HUES64 (cell line): ENCODE data around the gene DPP6.
A peak's percentile ranks its signal among the peaks of the same experiment; 100 is the strongest.

Experiments
- H3K27ac ChIP-seq: 2 replicates; pipeline ENCODE4 v1.7.0; 2013; ENCODE audit warnings: low read depth, low read length, inconsistent platforms
- H3K27me3 ChIP-seq: 2 replicates; pipeline ENCODE4 v1.6.1; 2013; ENCODE audit warnings: mild to moderate bottlenecking, low read length; ENCODE audit not compliant: insufficient read depth
- H3K36me3 ChIP-seq: 2 replicates; pipeline ENCODE4 v1.6.1; 2013; ENCODE audit warnings: mild to moderate bottlenecking, low read length; ENCODE audit not compliant: insufficient read depth
- H3K4me1 ChIP-seq: 2 replicates; pipeline ENCODE4 v1.6.1; 2013; ENCODE audit warnings: mild to moderate bottlenecking, low read length, moderate library complexity; ENCODE audit not compliant: insufficient read depth
- H3K4me3 ChIP-seq: 2 replicates; pipeline ENCODE4 v1.5.1; 2013; ENCODE audit warnings: mild to moderate bottlenecking, low read length, moderate library complexity
- H3K9ac ChIP-seq: 2 replicates; pipeline ENCODE4 v1.6.1; 2013; ENCODE audit warnings: mild to moderate bottlenecking, low read depth, low read length
- H3K9me3 ChIP-seq: 2 replicates; pipeline ENCODE4 v1.6.1; 2013; ENCODE audit warnings: low read depth, low read length; ENCODE audit not compliant: insufficient read depth
- WGBS: fragments of 150-250, 120-280 bp; methylation state at CpG from one replicate; pipeline ENCODE4 v1.1.7; 2013; ENCODE audit warnings: missing lambda C conversion rate; 5-methylcytosine and 5-hydroxymethylcytosine counted together

DPP6 gene

DNA sequence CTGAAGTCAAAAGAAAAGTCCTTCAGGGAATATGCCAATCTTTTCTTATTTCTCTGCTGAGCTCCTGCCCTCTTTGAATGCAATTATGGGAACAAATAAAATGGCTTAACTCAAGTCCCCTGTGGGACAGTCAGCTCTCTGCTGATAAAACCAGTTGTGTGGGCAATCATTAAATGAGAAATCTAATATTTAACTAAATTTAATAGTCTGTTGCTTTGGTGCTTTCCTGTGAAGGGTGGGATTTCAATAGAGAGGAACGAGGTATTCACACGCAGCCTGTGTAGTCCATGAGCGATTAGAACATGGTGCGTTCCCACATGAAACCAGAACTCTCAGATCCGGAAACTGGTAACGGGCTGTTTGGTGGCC lies 812.3 kb downstream of the DPP6 start:
- no peak overlapping the region for H3K4me3 ChIP-seq
- peaks cover 9% of the 10 kb centered on the region for H3K4me1 ChIP-seq
- H3K9me3 ChIP-seq = no peaks in the 10 kb centered on the region
- no peak overlapping the region for H3K9ac ChIP-seq
- WGBS = 96% methylated on average over 6 of the region's 6 CpGs
- no peaks in the 10 kb centered on the region for H3K36me3 ChIP-seq
- H3K27ac ChIP-seq = no peak overlapping the region
- H3K27me3 ChIP-seq = peaks cover 3% of the 10 kb centered on the region; the same call in 1 of the 2 replicates

DNA sequence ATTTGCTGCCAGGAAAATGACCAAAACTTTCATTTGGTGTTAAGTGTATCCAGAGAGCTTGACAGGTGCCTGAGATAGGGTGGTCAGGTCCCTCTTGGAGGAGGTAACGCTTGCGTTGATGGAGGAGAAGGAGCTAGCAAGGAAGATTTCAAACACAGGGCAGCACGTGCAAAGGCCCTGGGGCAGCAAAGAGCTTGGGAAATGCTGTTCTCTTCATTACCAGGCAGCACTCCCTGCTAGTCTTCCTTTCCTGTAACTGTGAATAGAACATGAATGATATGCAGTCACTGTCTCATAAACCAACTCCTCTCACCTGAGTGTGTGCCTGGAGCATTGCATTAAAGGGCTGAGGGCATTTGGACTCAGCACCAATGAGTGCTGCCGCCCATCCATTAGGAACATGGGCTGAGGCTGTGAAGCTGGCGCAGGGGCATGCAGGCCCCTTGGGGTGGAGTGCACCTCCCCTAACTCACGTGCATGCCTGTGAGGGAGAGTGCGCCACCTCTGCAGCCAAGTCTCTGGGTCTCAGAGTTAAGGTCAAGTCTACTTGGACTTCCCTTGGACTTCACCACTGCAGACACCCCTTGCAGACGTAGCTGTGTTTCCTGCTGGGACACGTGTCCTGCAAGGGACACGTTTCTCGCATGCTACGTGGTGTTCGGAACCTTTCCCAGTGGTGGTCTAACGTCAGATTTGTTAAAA lies 813.9 kb downstream of the DPP6 start:
- Histone ChIP-seq H3K9ac (no peak overlapping the region), H3K4me3 (no peak overlapping the region), H3K4me1 (peaks cover 9% of the 10 kb centered on the region), H3K36me3 (no peaks in the 10 kb centered on the region), H3K27ac (no peak overlapping the region), H3K9me3 (no peaks in the 10 kb centered on the region), H3K27me3 (peaks cover 3% of the 10 kb centered on the region; the same call in 1 of the 2 replicates)
- WGBS = 96% methylated on average over 14 of the region's 14 CpGs

DNA sequence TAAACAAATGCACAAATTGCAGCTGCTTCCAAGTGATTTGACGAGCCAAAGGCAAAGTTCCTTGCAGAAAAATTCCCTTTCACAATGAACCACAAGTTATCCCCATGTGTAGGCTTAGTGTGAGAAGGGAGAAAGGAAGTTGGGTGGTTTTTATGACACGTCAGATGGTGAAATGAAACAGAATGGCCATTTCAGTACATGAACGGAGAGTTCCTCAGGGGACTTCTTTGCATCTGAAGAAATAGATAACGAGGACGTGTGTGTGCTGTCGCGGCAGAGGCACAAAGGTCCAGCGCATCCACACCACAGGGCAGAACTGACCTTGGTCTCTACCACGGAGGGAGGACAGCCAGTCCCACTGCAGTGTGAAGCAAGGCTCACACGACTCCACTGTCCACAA lies 814.9 kb downstream of the DPP6 start:
- H3K27ac ChIP-seq = no peak overlapping the region
- WGBS = 91% methylated on average over 10 of the region's 10 CpGs
- H3K9me3 ChIP-seq = no peaks in the 10 kb centered on the region
- H3K4me3 ChIP-seq = no peak overlapping the region
- peaks cover 3% of the 10 kb centered on the region; the same call in 1 of the 2 replicates for H3K27me3 ChIP-seq
- peaks cover 12% of the 10 kb centered on the region for H3K4me1 ChIP-seq
- no peaks in the 10 kb centered on the region for H3K36me3 ChIP-seq
- no peak overlapping the region for H3K9ac ChIP-seq

DNA sequence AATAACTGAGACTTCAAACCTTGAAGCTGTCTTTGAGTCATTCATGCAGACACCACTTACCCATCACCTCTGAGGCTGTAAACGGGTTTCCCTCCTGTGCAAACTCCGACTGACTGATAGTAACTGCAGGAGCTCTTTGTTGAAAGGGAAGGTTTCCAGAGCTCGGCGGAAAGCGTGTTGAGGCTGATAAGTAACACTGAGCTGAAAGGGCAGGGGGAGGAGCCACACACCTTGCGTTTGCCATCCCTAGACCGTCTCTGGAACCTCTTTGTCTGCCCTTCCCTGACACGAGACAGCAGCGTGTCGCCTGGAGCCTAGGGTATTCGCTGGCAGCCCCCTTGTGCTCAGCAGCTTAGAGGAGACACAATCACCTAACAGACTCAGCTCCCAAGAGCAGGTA lies 816.7 kb downstream of the DPP6 start:
- Histone ChIP-seq H3K27me3 (peaks cover 3% of the 10 kb centered on the region; the same call in 1 of the 2 replicates), H3K9ac (0 out of 2 replicates have a peak overlapping the region, but pooled peaks have one; percentile 35), H3K36me3 (no peaks in the 10 kb centered on the region), H3K4me1 (peaks cover 13% of the 10 kb centered on the region), H3K27ac (no peak overlapping the region), H3K4me3 (no peak overlapping the region), H3K9me3 (no peaks in the 10 kb centered on the region)
- 34% methylated on average over 11 of the region's 11 CpGs for WGBS

DNA sequence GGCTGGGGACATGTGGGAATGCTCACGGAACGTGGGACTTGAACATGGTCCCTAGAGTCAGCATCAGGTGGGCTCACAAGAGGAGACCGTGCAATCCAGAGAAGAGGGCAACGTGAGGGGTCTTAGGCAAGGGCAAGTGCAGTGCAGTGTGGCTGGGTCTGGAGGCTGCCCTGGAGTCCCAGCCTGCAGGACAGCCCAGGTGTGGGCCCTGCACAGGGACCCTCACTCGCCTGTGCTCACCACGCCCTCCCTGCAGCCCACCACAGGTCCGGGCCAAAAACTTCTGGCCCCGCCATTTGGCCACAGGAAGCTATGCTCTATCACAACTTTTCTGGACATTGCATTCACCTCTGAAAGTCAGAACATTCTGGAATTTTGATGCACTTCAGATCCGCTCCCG lies 817.2 kb downstream of the DPP6 start:
- H3K36me3 ChIP-seq = no peaks in the 10 kb centered on the region
- no peak overlapping the region for H3K4me3 ChIP-seq
- peaks cover 17% of the 10 kb centered on the region for H3K4me1 ChIP-seq
- H3K27ac ChIP-seq = no peak overlapping the region
- WGBS = 90% methylated on average over 9 of the region's 10 CpGs
- H3K9me3 ChIP-seq = no peaks in the 10 kb centered on the region
- 0 out of 2 replicates have a peak overlapping the region, but pooled peaks have one; percentile 35 for H3K9ac ChIP-seq
- H3K27me3 ChIP-seq = peaks cover 3% of the 10 kb centered on the region; the same call in 1 of the 2 replicates

DNA sequence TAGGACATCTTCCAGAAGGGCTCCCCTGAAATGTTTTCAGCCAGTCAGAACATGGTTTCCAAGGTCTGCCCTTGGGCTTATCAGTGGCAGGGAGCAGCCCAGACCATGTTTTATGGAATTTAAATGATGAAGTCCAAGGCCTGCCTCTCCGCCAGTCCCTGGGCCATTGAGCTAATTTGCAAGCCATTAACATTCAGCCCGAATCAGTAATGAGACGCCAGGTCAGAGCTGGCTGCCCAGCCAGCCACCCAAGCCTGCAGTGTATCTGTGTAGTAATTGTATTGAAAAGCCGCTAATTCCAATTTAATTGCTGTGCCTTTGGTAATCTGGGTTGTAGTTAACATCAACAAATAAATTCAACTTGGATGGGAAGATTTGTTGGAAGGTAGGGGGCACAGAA lies 819.3 kb downstream of the DPP6 start:
- no peak overlapping the region for H3K9ac ChIP-seq
- peaks cover 17% of the 10 kb centered on the region for H3K4me1 ChIP-seq
- WGBS = 57% methylated on average over 4 of the region's 4 CpGs
- peaks cover 3% of the 10 kb centered on the region; the same call in 1 of the 2 replicates for H3K27me3 ChIP-seq
- no peaks in the 10 kb centered on the region for H3K9me3 ChIP-seq
- no peaks in the 10 kb centered on the region for H3K36me3 ChIP-seq
- no peak overlapping the region for H3K4me3 ChIP-seq
- H3K27ac ChIP-seq = no peak overlapping the region

DNA sequence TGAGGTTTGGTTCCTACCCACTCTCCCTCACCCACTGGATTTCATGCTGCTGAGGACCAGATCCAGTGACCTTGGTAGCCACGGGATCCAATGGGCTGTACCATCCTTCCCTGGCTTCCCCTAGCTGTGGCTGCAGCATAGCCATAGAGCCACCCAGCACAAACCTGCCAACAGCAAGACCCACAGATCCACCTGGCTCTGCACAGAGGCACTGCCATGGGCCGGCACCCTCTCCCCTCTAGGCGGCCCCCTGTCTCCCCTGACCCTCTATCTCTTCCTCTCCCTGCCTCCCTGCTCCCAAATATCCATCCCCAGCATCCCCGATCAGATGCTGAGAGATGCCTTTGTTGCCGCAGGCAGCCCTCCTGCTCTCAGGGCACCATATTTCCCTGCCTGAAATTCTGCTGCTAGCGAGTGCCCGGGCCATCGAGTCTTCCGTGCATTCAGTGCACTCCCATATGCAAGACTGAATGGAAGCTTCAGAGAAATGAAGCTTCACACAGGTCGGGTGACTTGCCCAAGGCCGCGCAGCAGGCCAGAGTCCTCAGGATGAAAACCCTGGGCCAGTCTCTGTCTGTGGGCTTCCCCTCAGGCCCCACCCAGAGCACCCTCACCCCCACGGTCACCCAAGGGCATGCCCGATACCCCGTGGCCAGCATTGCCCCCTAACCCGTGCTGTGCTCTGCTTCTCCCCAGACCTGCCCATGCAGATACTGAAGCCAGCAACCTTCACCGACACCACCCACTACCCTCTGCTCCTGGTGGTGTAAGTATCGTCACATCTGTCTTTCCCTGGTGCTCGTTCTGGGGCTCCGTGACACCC lies 819.9 kb downstream of the DPP6 start:
- Histone ChIP-seq H3K27ac (no peak overlapping the region), H3K4me1 (peaks cover 17% of the 10 kb centered on the region), H3K9me3 (no peaks in the 10 kb centered on the region), H3K9ac (no peak overlapping the region), H3K36me3 (no peaks in the 10 kb centered on the region), H3K4me3 (no peak overlapping the region), H3K27me3 (peaks cover 3% of the 10 kb centered on the region; the same call in 1 of the 2 replicates)
- WGBS = 92% methylated on average over 20 of the region's 20 CpGs

DNA sequence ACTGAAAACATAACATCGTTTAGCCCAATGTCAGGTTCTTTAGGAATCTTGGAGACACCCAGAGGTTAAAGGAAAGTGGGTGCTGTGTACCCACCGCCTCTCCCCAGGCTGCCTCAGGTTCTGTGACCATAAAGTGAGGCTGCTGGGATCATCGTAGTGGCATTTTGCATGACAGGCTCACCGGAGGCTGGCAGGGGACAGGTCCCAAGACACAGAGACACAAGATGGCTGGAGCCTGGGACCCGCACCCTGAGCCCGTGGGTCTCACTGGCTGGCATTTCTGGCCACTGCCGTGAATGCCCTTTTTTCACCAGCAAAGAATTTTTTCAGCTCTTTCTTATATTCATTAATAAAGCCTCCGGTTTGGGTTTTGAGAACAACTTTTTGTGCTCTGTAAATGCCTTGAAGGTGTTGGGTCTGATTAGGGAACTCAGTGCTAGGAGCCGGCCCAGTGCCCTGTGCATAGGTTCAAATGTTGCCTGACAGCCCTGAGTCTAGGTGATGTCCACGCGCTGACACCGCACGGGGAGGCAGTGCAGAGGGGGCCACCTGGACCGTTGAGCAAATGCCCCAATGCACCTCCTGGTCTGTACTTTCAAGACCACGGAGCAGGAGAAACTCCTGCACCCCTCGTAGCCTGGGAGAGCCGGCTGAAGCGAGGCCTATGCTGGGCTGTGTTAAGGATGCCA lies 820.8 kb downstream of the DPP6 start:
- Histone ChIP-seq H3K27me3 (peaks cover under 1% of the 10 kb centered on the region; the same call in 1 of the 2 replicates), H3K9me3 (no peaks in the 10 kb centered on the region), H3K4me1 (peaks cover 17% of the 10 kb centered on the region), H3K9ac (no peak overlapping the region), H3K4me3 (no peak overlapping the region), H3K27ac (no peak overlapping the region), H3K36me3 (no peaks in the 10 kb centered on the region)
- WGBS = 95% methylated on average over 18 of the region's 18 CpGs

DNA sequence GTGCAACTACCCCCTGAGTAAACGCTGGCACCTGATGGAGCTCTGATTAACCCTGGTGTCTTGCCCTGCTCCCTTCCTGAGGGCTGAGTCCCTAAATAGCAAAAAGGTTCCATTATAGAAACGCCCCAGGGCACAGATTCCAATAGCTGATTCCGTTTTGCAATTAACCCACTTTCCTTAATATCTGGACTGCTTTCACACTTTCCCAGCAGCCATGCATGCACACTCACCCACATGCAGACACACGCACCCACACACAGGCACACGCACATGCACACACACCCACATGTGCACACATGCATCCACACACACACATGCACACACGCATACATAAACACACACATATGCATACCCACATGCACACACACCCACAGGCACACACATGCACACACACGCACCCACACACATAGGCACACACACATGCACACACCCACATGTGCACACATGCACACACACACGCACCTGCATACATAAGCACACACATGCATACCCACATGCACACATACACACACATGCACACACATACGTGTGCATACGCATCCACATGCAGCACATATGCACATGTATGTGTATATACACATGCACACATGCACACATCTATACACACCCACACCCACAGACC lies 821.4 kb downstream of the DPP6 start:
- H3K4me3 ChIP-seq = no peak overlapping the region
- no peaks in the 10 kb centered on the region for H3K27me3 ChIP-seq
- no peak overlapping the region for H3K27ac ChIP-seq
- 91% methylated on average over 10 of the region's 10 CpGs for WGBS
- H3K9me3 ChIP-seq = no peaks in the 10 kb centered on the region
- H3K9ac ChIP-seq = no peak overlapping the region
- H3K36me3 ChIP-seq = no peaks in the 10 kb centered on the region
- H3K4me1 ChIP-seq = peaks cover 17% of the 10 kb centered on the region

DNA sequence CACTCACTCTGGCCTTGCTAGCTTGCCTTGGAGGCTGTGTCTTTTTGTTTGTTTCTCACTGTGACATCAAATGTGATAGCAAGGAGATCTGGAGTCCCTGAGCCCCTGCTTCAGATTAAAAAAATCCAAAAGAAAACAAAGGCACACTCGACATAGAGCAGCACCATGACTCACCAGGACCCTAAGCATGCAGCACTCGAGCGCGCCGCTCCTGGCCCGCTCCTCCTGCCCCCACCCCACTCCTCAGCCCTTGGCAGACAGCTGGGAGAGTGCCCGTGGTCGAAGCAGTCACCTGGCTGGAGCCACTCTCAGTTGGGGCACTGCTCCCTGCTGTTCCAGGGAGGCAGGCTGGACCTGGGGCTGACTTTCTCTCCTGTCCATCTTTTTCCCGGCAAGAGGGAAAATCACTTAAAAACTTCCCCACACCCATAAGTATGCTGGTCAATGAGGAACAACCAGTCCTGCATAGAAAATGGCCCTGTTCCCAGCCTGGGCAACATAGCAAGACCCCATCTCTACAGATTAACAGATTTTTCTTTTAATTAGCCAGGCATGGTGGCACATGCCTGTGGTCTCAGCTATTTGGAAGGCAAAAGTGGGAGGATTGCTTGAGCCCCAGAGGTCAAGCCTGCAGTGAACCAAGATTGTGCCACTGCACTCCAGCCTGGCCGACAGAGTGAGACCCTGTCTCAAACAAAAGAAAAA lies 822.4 kb downstream of the DPP6 start:
- no peaks in the 10 kb centered on the region for H3K36me3 ChIP-seq
- no peak overlapping the region for H3K4me3 ChIP-seq
- 58% methylated on average over 10 of the region's 10 CpGs for WGBS
- H3K9me3 ChIP-seq = no peaks in the 10 kb centered on the region
- no peaks in the 10 kb centered on the region for H3K27me3 ChIP-seq
- no peak overlapping the region for H3K9ac ChIP-seq
- 0 out of 2 replicates have a peak, but pooled peaks cover 9% of the 10 kb centered on the region for H3K4me1 ChIP-seq
- H3K27ac ChIP-seq = no peak overlapping the region
